Measurements from ENCODE around the gene CACNG7.

- no peak for TF ChIP-seq CTCF (conservative IDR thresholded peaks at IDR 0.05; ENCODE audit: low read length)
- TF ChIP-seq EZH2phosphoT487 (IDR thresholded peaks at IDR 0.05; ENCODE audit: borderline replicate concordance) = no peak
Observed at GRCh38 chr19:53957448-53958167, 48.5 kb downstream of the CACNG7 start.
